ENCODE measurements around the gene KHDRBS2.
"Not testable (repeated sequence)": the region's sequence is repeated elsewhere in the genome, so short reads cannot be mapped to it uniquely, and the experiment has no call there.

Gene KHDRBS2

GRCh38 chr6:61868507-61869080 lies 417.4 kb downstream of the KHDRBS2 start:
- DNase-seq (ENCODE audit: low read depth in 2 of 2): no peak

- no peak for DNase-seq (ENCODE audit: low read depth in 2 of 2)
Measured at GRCh38 chr6:61867635-61868034, 418.4 kb downstream of the KHDRBS2 start.

GRCh38 chr6:61857541-61857940 lies 428.5 kb downstream of the KHDRBS2 start:
- no peak for DNase-seq (ENCODE audit: low read depth in 2 of 2)

GRCh38 chr6:61841958-61842357 lies 444.1 kb downstream of the KHDRBS2 start:
- no peak for DNase-seq (ENCODE audit: low read depth in 2 of 2)

- DNase-seq (ENCODE audit: low read depth in 2 of 2): no peak
Measured at GRCh38 chr6:61835237-61835636, 450.8 kb downstream of the KHDRBS2 start.

GRCh38 chr6:61833176-61833755 lies 452.8 kb downstream of the KHDRBS2 start:
- DNase-seq (ENCODE audit: low read depth in 2 of 2): no peak

- DNase-seq (ENCODE audit: low read depth in 2 of 2): no peak
Measured at GRCh38 chr6:61817716-61818115, 468.3 kb downstream of the KHDRBS2 start.

- no peak for DNase-seq (ENCODE audit: low read depth in 2 of 2)
Measured at GRCh38 chr6:61810047-61810446, 476.0 kb downstream of the KHDRBS2 start.

- DNase-seq (ENCODE audit: low read depth in 2 of 2): no peak
Measured at GRCh38 chr6:61809004-61809595, 476.9 kb downstream of the KHDRBS2 start.

GRCh38 chr6:61787998-61788397 lies 498.0 kb downstream of the KHDRBS2 start:
- no peak for DNase-seq (ENCODE audit: low read depth in 2 of 2)

GRCh38 chr6:61769446-61769845 lies 516.6 kb downstream of the KHDRBS2 start:
- DNase-seq (ENCODE audit: low read depth in 2 of 2): not testable (repeated sequence)

- no peak for DNase-seq (ENCODE audit: low read depth in 2 of 2)
Measured at GRCh38 chr6:61755739-61756138, 530.3 kb downstream of the KHDRBS2 start.

- DNase-seq (ENCODE audit: low read depth in 2 of 2): no peak
Measured at GRCh38 chr6:61751986-61752385, 534.0 kb downstream of the KHDRBS2 start.

GRCh38 chr6:61745994-61746393 lies 540.0 kb downstream of the KHDRBS2 start:
- no peak for DNase-seq (ENCODE audit: low read depth in 2 of 2)

- no peak for DNase-seq (ENCODE audit: low read depth in 2 of 2)
Measured at GRCh38 chr6:61711849-61712248, 574.2 kb downstream of the KHDRBS2 start.

- DNase-seq (ENCODE audit: low read depth in 2 of 2): no peak
Measured at GRCh38 chr6:61688165-61688564, 597.9 kb downstream of the KHDRBS2 start.

GRCh38 chr6:61682562-61682961 lies 603.5 kb downstream of the KHDRBS2 start:
- DNase-seq (ENCODE audit: low read depth in 2 of 2): no peak

GRCh38 chr6:61679625-61680024 lies 606.4 kb downstream of the KHDRBS2 start:
- no peak for DNase-seq (ENCODE audit: low read depth in 2 of 2)

GRCh38 chr6:61675734-61676133 lies 610.3 kb downstream of the KHDRBS2 start:
- no peak for DNase-seq (ENCODE audit: low read depth in 2 of 2)

GRCh38 chr6:61649845-61650244 lies 636.2 kb downstream of the KHDRBS2 start:
- no peak for DNase-seq (ENCODE audit: low read depth in 2 of 2)

- DNase-seq (ENCODE audit: low read depth in 2 of 2): no peak
Measured at GRCh38 chr6:61640463-61640862, 645.6 kb downstream of the KHDRBS2 start.
